Vagina (tissue), 2 donors: Measurements from ENCODE around the gene CD151.

Experiments used
- POLR2A ChIP-seq, 2 donors: fragments of 450-650 bp; IDR thresholded peaks; one replicate each; pipeline ENCODE4 v1.6.1; 2017; ENCODE audit warnings: antibody characterized with exemption in 2 of 2, mild to moderate bottlenecking in 2 of 2, moderate library complexity in 2 of 2
- TF ChIP-seq, protein P1 (sequence below), 3 experiments: fragments of 450-650 bp in 2 of 3; fragments of 200-600 bp in 1 of 3; sonication (generic) in 1 of 3; IDR thresholded peaks; one replicate each; pipeline ENCODE4 v1.5.1; 2017 to 2019; ENCODE audit warnings: antibody characterized with exemption in 3 of 3, mild to moderate bottlenecking in 2 of 3, moderate library complexity in 2 of 3

DNA sequence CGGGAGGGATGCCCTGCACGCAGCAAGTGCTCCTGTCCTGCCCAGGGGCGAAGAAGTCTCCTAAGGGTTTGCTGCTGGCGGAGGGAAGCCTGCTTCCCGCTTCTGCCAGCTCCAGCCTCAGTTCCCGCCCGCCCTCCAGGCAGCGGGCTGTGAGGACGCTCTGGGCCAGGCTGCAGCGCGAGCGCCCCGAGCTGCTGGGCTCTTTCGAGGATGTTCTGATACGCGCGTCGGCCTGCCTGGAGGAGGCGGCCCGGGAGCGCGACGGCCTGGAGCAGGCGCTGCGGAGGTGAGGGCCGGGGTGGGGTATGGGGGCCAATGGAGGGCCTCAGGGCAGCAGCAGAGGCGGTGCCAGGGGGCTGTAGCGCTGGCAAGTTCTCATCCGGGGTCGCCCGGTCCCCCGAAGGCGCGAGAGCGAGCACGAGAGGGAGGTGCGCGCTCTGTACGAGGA, 2.9 kb upstream of the CD151 start:
- TF ChIP-seq, protein P1, sequence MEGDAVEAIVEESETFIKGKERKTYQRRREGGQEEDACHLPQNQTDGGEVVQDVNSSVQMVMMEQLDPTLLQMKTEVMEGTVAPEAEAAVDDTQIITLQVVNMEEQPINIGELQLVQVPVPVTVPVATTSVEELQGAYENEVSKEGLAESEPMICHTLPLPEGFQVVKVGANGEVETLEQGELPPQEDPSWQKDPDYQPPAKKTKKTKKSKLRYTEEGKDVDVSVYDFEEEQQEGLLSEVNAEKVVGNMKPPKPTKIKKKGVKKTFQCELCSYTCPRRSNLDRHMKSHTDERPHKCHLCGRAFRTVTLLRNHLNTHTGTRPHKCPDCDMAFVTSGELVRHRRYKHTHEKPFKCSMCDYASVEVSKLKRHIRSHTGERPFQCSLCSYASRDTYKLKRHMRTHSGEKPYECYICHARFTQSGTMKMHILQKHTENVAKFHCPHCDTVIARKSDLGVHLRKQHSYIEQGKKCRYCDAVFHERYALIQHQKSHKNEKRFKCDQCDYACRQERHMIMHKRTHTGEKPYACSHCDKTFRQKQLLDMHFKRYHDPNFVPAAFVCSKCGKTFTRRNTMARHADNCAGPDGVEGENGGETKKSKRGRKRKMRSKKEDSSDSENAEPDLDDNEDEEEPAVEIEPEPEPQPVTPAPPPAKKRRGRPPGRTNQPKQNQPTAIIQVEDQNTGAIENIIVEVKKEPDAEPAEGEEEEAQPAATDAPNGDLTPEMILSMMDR (IDR thresholded peaks at IDR 0.05) = no peak
- no peak for TF ChIP-seq POLR2A (IDR thresholded peaks at IDR 0.05)
